K562 (cell line): ENCODE measurements around the gene SEPTIN6. TPM values are rescaled to one million over a fixed set of nuclear protein-coding genes. Genes with fewer than 3 reads are reported as not detected.

Experiments used
- ARID1B ChIP-seq: fragments of 450-650 bp; IDR thresholded peaks from 2 replicates; pipeline ENCODE4 v1.6.1; 2016; ENCODE audit warnings: antibody characterized with exemption, mild to moderate bottlenecking, inconsistent platforms
- BCL6 ChIP-seq: fragments of 250-450 bp; sonication (Bioruptor Pico); IDR thresholded peaks from 2 replicates; pipeline ENCODE4 v1.4.0; 2020
- BDP1 ChIP-seq: IDR thresholded peaks from 3 replicates; pipeline ENCODE4 v1.6.1; 2011; ENCODE audit not compliant: insufficient read length, insufficient read depth
- CBFA2T2 ChIP-seq: fragments of 450-650 bp; conservative IDR thresholded peaks from 2 replicates; pipeline ENCODE4 v1.6.1; 2017; ENCODE audit warnings: mild to moderate bottlenecking
- CBX3 ChIP-seq, 2 experiments: IDR thresholded peaks; 1 replicate in 1 of 2; 2 replicates in 1 of 2; pipeline ENCODE4 v1.6.1; 2012; ENCODE audit warnings: inconsistent platforms in 2 of 2, low read length in 2 of 2, borderline replicate concordance in 1 of 2, control low read depth in 1 of 2
- ETV5 ChIP-seq: sonication (generic); formaldehyde crosslinking; IDR thresholded peaks from 2 replicates; pipeline ENCODE4 v1.4.0; 2020; ENCODE audit warnings: low read depth, mild to moderate bottlenecking, missing genetic modification reagents
- IRF2 ChIP-seq: sonication (generic); formaldehyde crosslinking; IDR thresholded peaks from 2 replicates; pipeline ENCODE4 v1.8.1; 2022; ENCODE audit warnings: mild to moderate bottlenecking, missing genetic modification reagents
- KAT2B ChIP-seq: IDR thresholded peaks from one replicate; pipeline ENCODE4 v1.6.1; 2012; ENCODE audit warnings: low read depth, mild to moderate bottlenecking, control low read depth, inconsistent platforms, low read length, moderate library complexity
- KLF6 ChIP-seq: fragments of 250-450 bp; sonication (Bioruptor Pico); IDR thresholded peaks from 2 replicates; pipeline ENCODE4 v1.4.0; 2020; ENCODE audit warnings: mild to moderate bottlenecking, moderate library complexity, borderline replicate concordance
- MIER1 ChIP-seq: fragments of 450-650 bp; IDR thresholded peaks from 2 replicates; pipeline ENCODE4 v1.6.1; 2016; ENCODE audit warnings: antibody characterized with exemption, mild to moderate bottlenecking, low read depth
- MTF1 ChIP-seq: fragments of 250-450 bp; sonication (Bioruptor Pico); IDR thresholded peaks from 2 replicates; pipeline ENCODE4 v1.9.0; 2021; ENCODE audit warnings: moderate library complexity, mild to moderate bottlenecking, inconsistent platforms, borderline replicate concordance
- NFATC3 ChIP-seq: fragments of 450-650 bp; IDR thresholded peaks from 2 replicates; pipeline ENCODE4 v1.6.1; 2017; ENCODE audit warnings: mild to moderate bottlenecking
- POLR2B ChIP-seq: fragments of 450-650 bp; IDR thresholded peaks from 2 replicates; pipeline ENCODE4 v1.6.1; 2018; ENCODE audit warnings: low read depth; ENCODE audit not compliant: partially characterized antibody
- PPARD ChIP-seq: fragments of 250-450 bp; sonication (Bioruptor Pico); IDR thresholded peaks from 2 replicates; pipeline ENCODE4 v1.8.0; 2022; ENCODE audit warnings: inconsistent platforms, mild to moderate bottlenecking, moderate library complexity
- RFX5 ChIP-seq: IDR thresholded peaks from 2 replicates; pipeline ENCODE4 v1.6.1; 2011; ENCODE audit warnings: low read depth, mild to moderate bottlenecking, improper control_type of control experiment, low read length
- SIN3A ChIP-seq, 2 experiments: fragments of 150-350 bp in 1 of 2; IDR thresholded peaks; 2 replicates each; pipeline ENCODE4 v1.6.1; 2011 to 2016; ENCODE audit warnings: borderline replicate concordance in 2 of 2, low read depth in 2 of 2, low read length in 2 of 2, mild to moderate bottlenecking in 2 of 2, moderate library complexity in 2 of 2; ENCODE audit not compliant: control insufficient read depth in 1 of 2
- SMAD4 ChIP-seq: fragments of 250-450 bp; sonication (Bioruptor Pico); conservative IDR thresholded peaks from 2 replicates; pipeline ENCODE4 v1.8.0; 2021; ENCODE audit warnings: inconsistent platforms, mild to moderate bottlenecking, moderate library complexity
- TAF7 ChIP-seq: fragments of 450-650 bp; IDR thresholded peaks from 2 replicates; pipeline ENCODE4 v1.6.1; 2016; ENCODE audit warnings: missing genetic modification characterization, missing compliant biosample characterization
- TAF9B ChIP-seq: fragments of 450-650 bp; IDR thresholded peaks from 2 replicates; pipeline ENCODE4 v1.6.1; 2018; ENCODE audit warnings: mild to moderate bottlenecking; ENCODE audit not compliant: partially characterized antibody
- ZFX ChIP-seq: sonication (generic); formaldehyde crosslinking; IDR thresholded peaks from 2 replicates; pipeline ENCODE4 v1.8.0; 2022; ENCODE audit warnings: mild to moderate bottlenecking, missing genetic modification reagents, moderate library complexity
- ZNF140 ChIP-seq: fragments of 250-450 bp; sonication (Bioruptor Pico); IDR thresholded peaks from 2 replicates; pipeline ENCODE4 v1.8.0; 2021; ENCODE audit warnings: moderate library complexity, mild to moderate bottlenecking, inconsistent platforms
- ZNF311 ChIP-seq: fragments of 250-450 bp; sonication (Bioruptor Pico); IDR thresholded peaks from 2 replicates; pipeline ENCODE4 v1.4.0; 2020; ENCODE audit warnings: mild to moderate bottlenecking, moderate library complexity
- ZNF354B ChIP-seq: fragments of 250-450 bp; sonication (Bioruptor Pico); IDR thresholded peaks from 2 replicates; pipeline ENCODE4 v1.4.0; 2020
- ZNF583 ChIP-seq: fragments of 250-450 bp; sonication (Bioruptor Pico); IDR thresholded peaks from 2 replicates; pipeline ENCODE4 v1.4.0; 2020
- ZNF668 ChIP-seq: fragments of 250-450 bp; sonication (Bioruptor Pico); IDR thresholded peaks from 2 replicates; pipeline ENCODE4 v1.8.0; 2022; ENCODE audit warnings: mild to moderate bottlenecking, inconsistent platforms
- ZNF695 ChIP-seq: fragments of 450-650 bp; formaldehyde crosslinking; IDR thresholded peaks from 2 replicates; pipeline ENCODE4 v1.4.0; 2020; ENCODE audit warnings: mild to moderate bottlenecking, moderate library complexity
- ZNF780A ChIP-seq: fragments of 250-450 bp; sonication (Bioruptor Pico); IDR thresholded peaks from 2 replicates; pipeline ENCODE4 v1.5.0; 2021; ENCODE audit warnings: mild to moderate bottlenecking
- polyA plus RNA-seq, 8 experiments: library from polyadenylated mRNA; depleted of rRNA in 4 of 8; stranded (reverse) in 5 of 8; unstranded in 3 of 8; fragments of >200 nt; fragmentation: Nextera tagmentation in 2 of 8; fragmentation: Illumina TruSeq in 1 of 8; extraction: Ambion mirVana in 2 of 8; extraction: Trizol in 1 of 8; gene quantifications; 2 replicates each; pipeline versions ENCODE4 v1.2.1 to v1.2.3, GENCODE V29; 2011 to 2014; ENCODE audit warnings: inconsistent platforms in 1 of 8, missing spikeins in 1 of 8
- total RNA-seq, 7 experiments: library from RNA; depleted of rRNA in 6 of 7; stranded (reverse); fragments of >200 nt in 6 of 7; fragmentation: Illumina TruSeq in 2 of 7; extraction: Trizol in 2 of 7; gene quantifications; 2 replicates each; pipeline versions ENCODE4 v1.2.1 to v1.2.3, GENCODE V29; 2011 to 2021; ENCODE audit warnings: low replicate concordance in 1 of 7
- TF ChIP-seq, protein P1 (sequence below), 2 experiments: IDR thresholded peaks in 1 of 2; conservative IDR thresholded peaks in 1 of 2; 2 replicates each; pipeline ENCODE4 v1.6.1; 2016; ENCODE audit warnings: low read depth in 2 of 2, mild to moderate bottlenecking in 1 of 2, missing compliant biosample characterization in 1 of 2, missing genetic modification characterization in 1 of 2, moderate library complexity in 1 of 2
- TF ChIP-seq, protein P2 (sequence below): fragments of 250-450 bp; sonication (Bioruptor Pico); IDR thresholded peaks from 2 replicates; pipeline ENCODE4 v1.9.0; 2021; ENCODE audit warnings: mild to moderate bottlenecking

Gene SEPTIN6
- total and polyA plus RNA-seq, 9 of the 15 experiments (the other 6 are each of a cell fraction or from before 2014, with no cell fraction given) = 8.4 to 67.0 (median 37.8) TPM

GRCh38 chrX:119692191-119693039, 553 bp downstream of the SEPTIN6 start (continued):
- TF ChIP-seq SIN3A (IDR thresholded peaks at IDR 0.05; ENCODE audit: borderline replicate concordance in 2 of 2, control insufficient read depth in 1 of 2, low read depth in 2 of 2, low read length in 2 of 2) (peak in 1 of 2 experiments; percentile 57; a peak in 1 of 4 replicates), CBX3 (IDR thresholded peaks at IDR 0.05; ENCODE audit: borderline replicate concordance in 1 of 2, low read length in 2 of 2) (no peak), ZFX (CRISPR knock-in tag) (peak; percentile 41), RFX5 (no peak), ZNF668 (CRISPR knock-in tag) (no peak), KLF6 (CRISPR knock-in tag) (no peak), BDP1 (no peak), BCL6 (CRISPR knock-in tag) (no peak), ZNF311 (no peak), ARID1B (no peak), PPARD (CRISPR knock-in tag) (no peak), ZNF354B (no peak), ZNF695 (CRISPR knock-in tag) (no peak), ZNF583 (CRISPR knock-in tag) (no peak), MIER1 (no peak), ZNF140 (CRISPR knock-in tag) (no peak), TAF9B (no peak), MTF1 (no peak), TAF7 (no peak), NFATC3 (no peak), SMAD4 (peak; percentile 72; the same call in 1 of the 2 replicates), ETV5 (CRISPR knock-in tag) (no peak), ZNF780A (CRISPR knock-in tag) (no peak), POLR2B (peak; percentile 24), CBFA2T2 (no peak), KAT2B (no peak), IRF2 (CRISPR knock-in tag) (no peak)
- TF ChIP-seq, protein P1, sequence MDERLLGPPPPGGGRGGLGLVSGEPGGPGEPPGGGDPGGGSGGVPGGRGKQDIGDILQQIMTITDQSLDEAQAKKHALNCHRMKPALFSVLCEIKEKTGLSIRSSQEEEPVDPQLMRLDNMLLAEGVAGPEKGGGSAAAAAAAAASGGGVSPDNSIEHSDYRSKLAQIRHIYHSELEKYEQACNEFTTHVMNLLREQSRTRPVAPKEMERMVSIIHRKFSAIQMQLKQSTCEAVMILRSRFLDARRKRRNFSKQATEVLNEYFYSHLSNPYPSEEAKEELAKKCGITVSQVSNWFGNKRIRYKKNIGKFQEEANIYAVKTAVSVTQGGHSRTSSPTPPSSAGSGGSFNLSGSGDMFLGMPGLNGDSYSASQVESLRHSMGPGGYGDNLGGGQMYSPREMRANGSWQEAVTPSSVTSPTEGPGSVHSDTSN (CRISPR knock-in tag; IDR thresholded peaks at IDR 0.05; ENCODE audit: low read depth) = no peak
- TF ChIP-seq, protein P1 (tag; conservative IDR thresholded peaks at IDR 0.05; ENCODE audit: low read depth) = no peak
- TF ChIP-seq, protein P2, sequence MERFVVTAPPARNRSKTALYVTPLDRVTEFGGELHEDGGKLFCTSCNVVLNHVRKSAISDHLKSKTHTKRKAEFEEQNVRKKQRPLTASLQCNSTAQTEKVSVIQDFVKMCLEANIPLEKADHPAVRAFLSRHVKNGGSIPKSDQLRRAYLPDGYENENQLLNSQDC = no peak
